ENCODE measurements around the gene CRYGN. TPM values are rescaled to one million over a fixed set of nuclear protein-coding genes. Genes with fewer than 3 reads are reported as not detected.

The CRYGN gene
- total RNA-seq, 4 donors from 2014 or later: not detected

DNA sequence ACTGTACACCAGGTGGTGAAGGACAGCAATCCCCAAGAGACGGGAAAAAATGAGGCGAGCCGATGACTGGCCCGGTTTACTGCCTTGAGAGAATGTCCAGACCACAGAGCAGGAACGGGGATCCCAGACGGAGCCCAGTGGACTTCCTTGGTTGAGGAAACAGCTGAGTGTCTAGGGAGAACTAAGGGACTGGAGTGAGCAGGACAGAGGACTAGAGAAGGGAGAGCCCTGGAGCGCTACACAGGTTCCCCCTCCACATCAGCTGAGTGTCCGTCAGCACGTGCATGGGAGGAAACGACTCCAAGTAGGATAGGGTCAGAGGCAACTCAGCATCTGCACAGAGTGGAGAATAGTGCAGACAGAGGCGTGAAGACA is 23.0 kb downstream of the CRYGN start:
- H3K27ac ChIP-seq: no peak overlapping the region
- H3K4me3 ChIP-seq: no peak overlapping the region
- H3K36me3 ChIP-seq: no peaks in the 10 kb centered on the region
- 74% methylated on average over 11 of the region's 11 CpGs for WGBS
- TF ChIP-seq, protein P1, sequence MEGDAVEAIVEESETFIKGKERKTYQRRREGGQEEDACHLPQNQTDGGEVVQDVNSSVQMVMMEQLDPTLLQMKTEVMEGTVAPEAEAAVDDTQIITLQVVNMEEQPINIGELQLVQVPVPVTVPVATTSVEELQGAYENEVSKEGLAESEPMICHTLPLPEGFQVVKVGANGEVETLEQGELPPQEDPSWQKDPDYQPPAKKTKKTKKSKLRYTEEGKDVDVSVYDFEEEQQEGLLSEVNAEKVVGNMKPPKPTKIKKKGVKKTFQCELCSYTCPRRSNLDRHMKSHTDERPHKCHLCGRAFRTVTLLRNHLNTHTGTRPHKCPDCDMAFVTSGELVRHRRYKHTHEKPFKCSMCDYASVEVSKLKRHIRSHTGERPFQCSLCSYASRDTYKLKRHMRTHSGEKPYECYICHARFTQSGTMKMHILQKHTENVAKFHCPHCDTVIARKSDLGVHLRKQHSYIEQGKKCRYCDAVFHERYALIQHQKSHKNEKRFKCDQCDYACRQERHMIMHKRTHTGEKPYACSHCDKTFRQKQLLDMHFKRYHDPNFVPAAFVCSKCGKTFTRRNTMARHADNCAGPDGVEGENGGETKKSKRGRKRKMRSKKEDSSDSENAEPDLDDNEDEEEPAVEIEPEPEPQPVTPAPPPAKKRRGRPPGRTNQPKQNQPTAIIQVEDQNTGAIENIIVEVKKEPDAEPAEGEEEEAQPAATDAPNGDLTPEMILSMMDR (IDR thresholded peaks at IDR 0.05): no peak
- TF ChIP-seq EP300 (IDR thresholded peaks at IDR 0.05): no peak
- TF ChIP-seq POLR2A (IDR thresholded peaks at IDR 0.05): no peak
- TF ChIP-seq POLR2AphosphoS5 (IDR thresholded peaks at IDR 0.05): no peak
- no peaks in the 10 kb centered on the region for H3K9me3 ChIP-seq
- DNase-seq (ENCODE audit: low spot score in 2 of 2): peak in 1 of 2 donors; percentile 51
- peaks cover 19% of the 10 kb centered on the region for H3K27me3 ChIP-seq
- H3K4me1 ChIP-seq: peaks cover 4% of the 10 kb centered on the region

DNA sequence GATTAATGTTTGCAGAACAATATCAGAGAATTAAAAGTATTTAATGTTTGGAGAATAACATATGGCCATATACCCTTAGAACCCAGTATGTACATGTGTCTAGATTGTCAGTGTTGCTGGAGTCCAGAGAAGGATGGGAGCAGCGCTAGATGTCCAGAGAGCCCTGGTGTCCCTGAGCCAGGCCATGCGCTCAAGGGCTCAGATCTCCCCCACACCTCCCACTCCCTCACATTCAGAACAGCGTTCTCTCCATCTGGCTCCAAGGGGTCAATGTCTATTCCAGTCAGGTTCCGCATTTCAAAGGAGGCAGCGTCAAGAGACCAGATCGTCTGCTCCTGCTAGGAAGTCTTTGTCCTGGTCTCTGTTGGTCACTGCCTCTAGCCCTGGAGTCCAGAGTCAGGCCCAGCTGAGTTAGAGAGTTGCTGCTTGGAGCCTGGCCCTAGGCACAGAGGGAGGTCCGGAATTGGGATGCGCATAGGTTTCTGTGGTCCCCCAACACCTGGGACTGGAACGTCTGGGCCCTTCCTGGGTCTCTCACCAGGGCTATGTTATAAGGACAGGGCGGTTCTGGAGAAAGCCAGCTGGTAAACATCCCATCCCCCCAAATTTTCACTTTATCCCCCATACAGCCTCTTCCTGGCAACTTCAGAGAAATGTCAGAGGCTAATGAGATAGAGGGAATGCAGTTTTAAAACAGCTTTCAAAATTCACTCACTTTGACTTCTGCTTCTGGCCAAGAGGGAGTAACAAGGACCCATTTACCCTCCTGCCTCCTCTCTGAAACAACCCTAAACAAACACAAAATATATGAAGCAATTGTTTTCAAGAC is 23.6 kb downstream of the CRYGN start:
- H3K4me1 ChIP-seq: peaks cover 4% of the 10 kb centered on the region
- peaks cover 25% of the 10 kb centered on the region for H3K27me3 ChIP-seq
- no peak overlapping the region for H3K27ac ChIP-seq
- TF ChIP-seq, protein P1 (IDR thresholded peaks at IDR 0.05): no peak
- peak in 1 of 2 donors; percentile 27 for DNase-seq (ENCODE audit: low spot score in 2 of 2)
- H3K36me3 ChIP-seq: no peaks in the 10 kb centered on the region
- no peaks in the 10 kb centered on the region for H3K9me3 ChIP-seq
- WGBS: 81% methylated on average over 8 of the region's 10 CpGs
- H3K4me3 ChIP-seq: no peak overlapping the region

DNA sequence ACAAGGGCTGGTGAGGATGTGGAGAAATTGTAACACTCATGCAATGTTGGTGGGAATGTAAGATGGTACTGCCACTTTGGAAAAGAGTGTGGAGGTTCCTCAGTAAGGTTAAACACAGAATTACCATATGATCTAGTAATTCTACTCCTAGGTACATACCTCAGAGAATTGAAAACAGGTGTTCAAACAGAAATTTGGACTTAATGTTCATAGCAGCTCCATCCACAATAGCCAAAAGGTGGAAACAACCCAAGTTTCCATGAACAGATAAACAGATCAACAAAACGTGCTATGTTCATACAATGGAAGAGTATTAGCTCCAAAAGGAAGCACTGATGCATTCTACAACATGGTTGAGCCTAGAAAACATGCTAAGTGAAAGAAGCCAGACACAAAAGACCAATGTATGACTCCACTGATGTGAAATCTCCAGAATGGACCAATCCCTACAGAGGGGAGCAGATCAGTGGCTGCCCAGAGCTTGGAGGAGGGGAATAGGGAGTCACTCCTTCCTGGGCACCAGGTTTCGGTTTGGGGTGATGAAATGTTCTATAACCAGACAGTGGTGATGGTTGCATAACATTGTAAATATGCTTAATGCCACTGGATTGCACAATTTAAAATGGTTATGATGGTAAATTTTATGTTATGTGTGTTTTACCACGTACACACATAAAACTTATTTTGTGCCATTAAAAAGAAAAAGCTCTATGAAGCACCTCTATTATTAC is 24.4 kb downstream of the CRYGN start:
- DNase-seq (ENCODE audit: low spot score in 2 of 2): peak in 1 of 2 donors; percentile 28
- no peak overlapping the region for H3K27ac ChIP-seq
- TF ChIP-seq EP300 (IDR thresholded peaks at IDR 0.05): no peak
- TF ChIP-seq, protein P1 (IDR thresholded peaks at IDR 0.05): no peak
- no peak for TF ChIP-seq POLR2A (IDR thresholded peaks at IDR 0.05)
- no peak for TF ChIP-seq POLR2AphosphoS5 (IDR thresholded peaks at IDR 0.05)
- H3K27me3 ChIP-seq: peaks cover 32% of the 10 kb centered on the region
- 58% methylated on average over 3 of the region's 3 CpGs for WGBS
- H3K9me3 ChIP-seq: no peaks in the 10 kb centered on the region
- H3K4me3 ChIP-seq: no peak overlapping the region
- H3K4me1 ChIP-seq: peaks cover 6% of the 10 kb centered on the region
- no peaks in the 10 kb centered on the region for H3K36me3 ChIP-seq

DNA sequence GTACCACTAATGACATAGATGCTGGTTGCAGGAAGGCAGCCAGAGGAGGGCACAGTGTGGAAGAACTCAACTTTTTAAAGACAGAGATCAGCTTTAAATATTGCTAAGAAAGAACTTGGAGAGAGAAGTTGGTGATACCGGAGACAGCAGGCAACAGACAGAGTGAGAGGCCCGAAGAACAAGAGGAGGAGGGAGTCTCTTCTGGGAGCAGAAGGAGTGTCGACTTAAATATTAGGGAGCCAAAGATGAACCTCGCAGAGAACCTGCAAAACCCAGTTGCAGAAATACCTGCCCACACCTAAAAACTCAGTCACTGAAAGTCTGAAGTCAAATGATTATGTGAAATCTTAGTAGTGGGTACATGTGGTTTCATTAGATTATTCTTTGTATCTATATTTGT is 26.7 kb downstream of the CRYGN start:
- Histone ChIP-seq H3K27ac (no peak overlapping the region), H3K27me3 (peaks cover 55% of the 10 kb centered on the region), H3K4me3 (no peak overlapping the region), H3K36me3 (no peaks in the 10 kb centered on the region), H3K9me3 (no peaks in the 10 kb centered on the region), H3K4me1 (peaks cover 27% of the 10 kb centered on the region)
- TF ChIP-seq EP300 (IDR thresholded peaks at IDR 0.05) (no peak), POLR2A (IDR thresholded peaks at IDR 0.05) (no peak), POLR2AphosphoS5 (IDR thresholded peaks at IDR 0.05) (no peak)
- TF ChIP-seq, protein P1 (IDR thresholded peaks at IDR 0.05): no peak
- 86% methylated on average over 4 of the region's 4 CpGs for WGBS
- DNase-seq (ENCODE audit: low spot score in 2 of 2): no peak

DNA sequence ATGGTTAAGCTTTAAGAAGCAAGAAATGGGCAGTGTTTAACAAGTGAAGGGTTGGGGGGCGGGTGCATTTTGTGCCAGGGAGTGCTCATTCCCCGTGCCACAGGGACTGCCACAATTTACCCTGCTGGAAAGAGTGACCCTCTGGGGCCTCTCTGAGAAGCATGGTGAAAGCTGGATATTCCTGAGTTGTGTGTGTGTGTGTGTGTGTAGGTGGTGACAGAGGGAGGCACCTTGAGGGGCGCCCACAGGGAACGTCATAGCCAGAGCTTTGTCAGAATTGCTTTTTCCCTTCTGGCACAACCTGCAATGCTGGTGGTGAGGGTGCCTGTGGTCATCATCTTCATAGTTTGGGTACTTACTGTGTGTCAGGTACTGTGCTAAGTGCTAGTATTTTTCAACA is 27.6 kb downstream of the CRYGN start:
- WGBS: 82% methylated on average over 3 of the region's 4 CpGs
- no peak overlapping the region for H3K27ac ChIP-seq
- no peak for DNase-seq (ENCODE audit: low spot score in 2 of 2)
- peaks cover 27% of the 10 kb centered on the region for H3K4me1 ChIP-seq
- no peaks in the 10 kb centered on the region for H3K36me3 ChIP-seq
- TF ChIP-seq, protein P1 (IDR thresholded peaks at IDR 0.05): no peak
- TF ChIP-seq POLR2AphosphoS5 (IDR thresholded peaks at IDR 0.05) (no peak), POLR2A (IDR thresholded peaks at IDR 0.05) (no peak), EP300 (IDR thresholded peaks at IDR 0.05) (no peak)
- peaks cover 57% of the 10 kb centered on the region for H3K27me3 ChIP-seq
- no peak overlapping the region for H3K4me3 ChIP-seq
- no peaks in the 10 kb centered on the region for H3K9me3 ChIP-seq
